HK-2 (cell line): ENCODE measurements around the gene ATP2C2.
"Not testable (repeated sequence)": the region's sequence is repeated elsewhere in the genome, so short reads cannot be mapped to it uniquely, and the experiment has no call there.

Experiments used
- DNase-seq: peaks from one replicate; pipeline ENCODE4 v3.0.0-alpha.2; 2018; ENCODE audit not compliant: unreplicated experiment

Gene ATP2C2

GRCh38 chr16:84396082-84396481 is 27.7 kb downstream of the ATP2C2 start:
- not testable (repeated sequence) for DNase-seq

GRCh38 chr16:84396537-84397008 is 28.2 kb downstream of the ATP2C2 start:
- DNase-seq = peak; percentile 70

GRCh38 chr16:84397090-84397489 is 28.8 kb downstream of the ATP2C2 start:
- DNase-seq = no peak

GRCh38 chr16:84398701-84399100 is 30.4 kb downstream of the ATP2C2 start:
- DNase-seq = no peak

GRCh38 chr16:84399912-84400311 is 31.6 kb downstream of the ATP2C2 start:
- not testable (repeated sequence) for DNase-seq

- not testable (repeated sequence) for DNase-seq
Observed at GRCh38 chr16:84403435-84403834, 35.1 kb downstream of the ATP2C2 start.

- DNase-seq = no peak
Observed at GRCh38 chr16:84404324-84404723, 36.0 kb downstream of the ATP2C2 start.

GRCh38 chr16:84404936-84405639 is 36.8 kb downstream of the ATP2C2 start:
- DNase-seq = no peak

GRCh38 chr16:84406006-84406963 is 37.9 kb downstream of the ATP2C2 start:
- no peak for DNase-seq

- no peak for DNase-seq
Observed at GRCh38 chr16:84407588-84408313, 39.4 kb downstream of the ATP2C2 start.

GRCh38 chr16:84408314-84408690 is 40.0 kb downstream of the ATP2C2 start:
- DNase-seq = no peak

- DNase-seq = no peak
Observed at GRCh38 chr16:84408856-84409255, 40.5 kb downstream of the ATP2C2 start.

GRCh38 chr16:84410361-84411138 is 42.2 kb downstream of the ATP2C2 start:
- no peak for DNase-seq

- no peak for DNase-seq
Observed at GRCh38 chr16:84411768-84412167, 43.4 kb downstream of the ATP2C2 start.

GRCh38 chr16:84412262-84412661 is 43.9 kb downstream of the ATP2C2 start:
- DNase-seq = no peak

- no peak for DNase-seq
Observed at GRCh38 chr16:84413244-84414004, 45.1 kb downstream of the ATP2C2 start.

- no peak for DNase-seq
Observed at GRCh38 chr16:84414789-84415326, 46.5 kb downstream of the ATP2C2 start.

- no peak for DNase-seq
Observed at GRCh38 chr16:84416407-84417321, 48.3 kb downstream of the ATP2C2 start.
